Measurements from ENCODE around the gene FGD4. TPM values are rescaled to one million over a fixed set of nuclear protein-coding genes. Genes with fewer than 3 reads are reported as not detected.

FGD4 gene
- total and polyA plus RNA-seq, 9 of the 15 experiments (the other 6 are each of a cell fraction or from before 2014, with no cell fraction given), result 0.05 to 0.51 (median 0.27) TPM

GRCh38 chr12:32366714-32367113 lies 32.6 kb upstream of the FGD4 start:
- in situ Hi-C loops (cut with MboI), result loop anchor here (10.0 kb wide), 1 partner anchor 288 kb away; no protein-coding TSS in a partner anchor
- intact Hi-C loops (cut with micrococcal nuclease), result loop anchor here (5.0 kb wide), 3 partner anchors 36 to 306 kb away; no protein-coding TSS in a partner anchor

DNA sequence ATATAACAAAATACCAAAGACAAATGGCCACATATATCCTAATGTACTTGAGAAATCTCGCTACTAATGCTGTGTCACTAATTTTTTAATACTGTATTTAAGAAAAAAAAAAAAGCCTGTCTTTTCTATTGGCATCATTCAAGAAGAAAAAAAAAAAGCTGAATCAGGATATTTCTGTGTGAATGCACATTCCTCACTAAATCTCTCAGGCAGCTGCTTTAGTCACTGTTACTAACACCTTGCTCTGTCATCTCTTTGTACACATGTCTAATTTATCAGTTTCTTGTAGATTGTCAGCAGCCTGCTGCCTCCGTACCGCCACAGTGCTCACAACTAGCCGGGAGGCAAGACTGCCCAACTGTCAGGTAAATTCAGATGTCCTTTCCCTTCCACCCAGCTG lies 32.0 kb upstream of the FGD4 start:
- Histone ChIP-seq H3K4me3 (no peak overlapping the region), H4K20me1 (replicated peaks; ENCODE audit: control insufficient read depth, insufficient read depth, low read length) (no peaks in the 10 kb centered on the region), H3K9ac (ENCODE audit: insufficient read depth in 1 of 2, low read depth in 2 of 2, low read length in 2 of 2) (no peak overlapping the region), H2AFZ (ENCODE audit: low read depth, low read length) (no peak overlapping the region), H3K27me3 (ENCODE audit: control insufficient read depth in 2 of 2, insufficient read depth in 2 of 2, low read length in 2 of 2) (no peaks in the 10 kb centered on the region; a peak in 1 of 5 replicates), H3K9me1 (ENCODE audit: control insufficient read depth, insufficient read depth, low read length) (no peaks in the 10 kb centered on the region), H3K4me2 (ENCODE audit: insufficient read depth, low read length) (no peak overlapping the region), H3K9me3 (replicated peaks; ENCODE audit: control insufficient read depth, insufficient read depth, low read depth, low read length) (no peaks in the 10 kb centered on the region), H3K79me2 (ENCODE audit: control insufficient read depth, insufficient read depth, low read length) (no peaks in the 10 kb centered on the region), H3K4me1 (replicated peaks in 1 of 2; ENCODE audit: control insufficient read depth in 2 of 2, insufficient read depth in 2 of 2, low read length in 2 of 2) (no peaks in the 10 kb centered on the region), H3K36me3 (ENCODE audit: control insufficient read depth, insufficient read depth, low read length) (no peaks in the 10 kb centered on the region), H3K27ac (ENCODE audit: extremely low read depth, low read depth, low read length) (no peak overlapping the region)
- in situ Hi-C loops (cut with MboI) (loop anchor here (10.0 kb wide), 1 partner anchor 287 kb away; no protein-coding TSS in a partner anchor), intact Hi-C loops (cut with micrococcal nuclease) (loop anchor here (5.0 kb wide), 3 partner anchors 35 to 305 kb away; no protein-coding TSS in a partner anchor)
- FAIRE-seq (no peak), DNase-seq (ENCODE audit: extremely low read depth in 1 of 4, low spot score in 3 of 4) (no peak), ATAC-seq (no peak)
- no TSS peak for BruUV-seq (replicated peaks)
- POLR2A ChIA-PET, result interaction anchor here (0.7 kb wide), 1 partner anchor 675 kb away, joined by 3 read pairs; no protein-coding TSS in a partner anchor
- WGBS (ENCODE audit: insufficient coverage, low coverage, missing lambda C conversion rate), result 30% methylated on average over 4 of the region's 4 CpGs
- CTCF ChIA-PET (ENCODE audit: low intra/inter-chr PET ratio), result no interaction called here
- TF ChIP-seq MAFF (IDR thresholded peaks at IDR 0.05; ENCODE audit: low read length) (peak; percentile 57), C11orf30 (IDR thresholded peaks at IDR 0.05; ENCODE audit: low read depth) (peak; percentile 67; the same call in 1 of the 2 replicates), RNF219 (CRISPR knock-in tag; IDR thresholded peaks at IDR 0.05) (no peak), ZNF316 (IDR thresholded peaks at IDR 0.05) (peak; percentile 87), MBD2 (IDR thresholded peaks at IDR 0.05; ENCODE audit: borderline replicate concordance, low read depth) (no peak), ZNF212 (CRISPR knock-in tag; IDR thresholded peaks at IDR 0.05) (no peak), PCBP2 (IDR thresholded peaks at IDR 0.05; ENCODE audit: low read depth, low read length, poor library complexity, severe bottlenecking) (no peak), ESRRB (CRISPR knock-in tag; IDR thresholded peaks at IDR 0.05; ENCODE audit: borderline replicate concordance) (no peak), CBFA2T2 (conservative IDR thresholded peaks at IDR 0.05) (no peak), RFX7 (CRISPR knock-in tag; IDR thresholded peaks at IDR 0.05) (no peak), MAFK (IDR thresholded peaks at IDR 0.05; ENCODE audit: low read length) (peak; percentile 46; the same call in 1 of the 2 replicates), ZZZ3 (IDR thresholded peaks at IDR 0.05) (no peak)

More at GRCh38 chr12:32366714-32367113, 32.6 kb upstream of the FGD4 start:
- Histone ChIP-seq H3K4me3 (no peak overlapping the region), H3K36me3 (ENCODE audit: control insufficient read depth, insufficient read depth, low read length) (no peaks in the 10 kb centered on the region), H3K27ac (ENCODE audit: extremely low read depth, low read depth, low read length) (no peak overlapping the region), H3K27me3 (ENCODE audit: control insufficient read depth in 2 of 2, insufficient read depth in 2 of 2, low read length in 2 of 2) (no peaks in the 10 kb centered on the region; a peak in 1 of 5 replicates), H3K79me2 (ENCODE audit: control insufficient read depth, insufficient read depth, low read length) (no peaks in the 10 kb centered on the region), H3K4me1 (replicated peaks in 1 of 2; ENCODE audit: control insufficient read depth in 2 of 2, insufficient read depth in 2 of 2, low read length in 2 of 2) (no peaks in the 10 kb centered on the region), H3K4me2 (ENCODE audit: insufficient read depth, low read length) (no peak overlapping the region), H3K9ac (ENCODE audit: insufficient read depth in 1 of 2, low read depth in 2 of 2, low read length in 2 of 2) (no peak overlapping the region), H4K20me1 (replicated peaks; ENCODE audit: control insufficient read depth, insufficient read depth, low read length) (no peaks in the 10 kb centered on the region), H3K9me3 (replicated peaks; ENCODE audit: control insufficient read depth, insufficient read depth, low read depth, low read length) (no peaks in the 10 kb centered on the region), H3K9me1 (ENCODE audit: control insufficient read depth, insufficient read depth, low read length) (no peaks in the 10 kb centered on the region), H2AFZ (ENCODE audit: low read depth, low read length) (no peak overlapping the region)
- no peak for TF ChIP-seq CBX5 (IDR thresholded peaks at IDR 0.05; ENCODE audit: borderline replicate concordance, low read depth)
- TF ChIP-seq, protein P1, sequence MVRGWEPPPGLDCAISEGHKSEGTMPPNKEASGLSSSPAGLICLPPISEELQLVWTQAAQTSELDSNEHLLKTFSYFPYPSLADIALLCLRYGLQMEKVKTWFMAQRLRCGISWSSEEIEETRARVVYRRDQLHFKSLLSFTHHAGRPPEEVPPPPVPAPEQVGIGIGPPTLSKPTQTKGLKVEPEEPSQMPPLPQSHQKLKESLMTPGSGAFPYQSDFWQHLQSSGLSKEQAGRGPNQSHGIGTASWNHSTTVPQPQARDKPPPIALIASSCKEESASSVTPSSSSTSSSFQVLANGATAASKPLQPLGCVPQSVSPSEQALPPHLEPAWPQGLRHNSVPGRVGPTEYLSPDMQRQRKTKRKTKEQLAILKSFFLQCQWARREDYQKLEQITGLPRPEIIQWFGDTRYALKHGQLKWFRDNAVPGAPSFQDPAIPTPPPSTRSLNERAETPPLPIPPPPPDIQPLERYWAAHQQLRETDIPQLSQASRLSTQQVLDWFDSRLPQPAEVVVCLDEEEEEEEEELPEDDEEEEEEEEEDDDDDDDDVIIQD (CRISPR knock-in tag; IDR thresholded peaks at IDR 0.05), result no peak
- no peak for DNase-seq (ENCODE audit: extremely low read depth in 1 of 4, low spot score in 3 of 4)
- 21% methylated on average over 1 of the region's 1 CpG for whole genome bisulfite sequencing (ENCODE audit: insufficient coverage, low coverage, missing lambda C conversion rate)
- CTCF ChIA-PET (ENCODE audit: low intra/inter-chr PET ratio), result no interaction called here
- no TSS peak for BruUV-seq (replicated peaks)
- no peak for ATAC-seq
- FAIRE-seq, result no peak
- POLR2A ChIA-PET, result no interaction called here

All from K562 (cell line).